ENCODE data around the gene PCDHA7. TPM values are rescaled to one million over a fixed set of nuclear protein-coding genes. Genes with fewer than 3 reads are reported as not detected.

PCDHA7 gene, protein sequence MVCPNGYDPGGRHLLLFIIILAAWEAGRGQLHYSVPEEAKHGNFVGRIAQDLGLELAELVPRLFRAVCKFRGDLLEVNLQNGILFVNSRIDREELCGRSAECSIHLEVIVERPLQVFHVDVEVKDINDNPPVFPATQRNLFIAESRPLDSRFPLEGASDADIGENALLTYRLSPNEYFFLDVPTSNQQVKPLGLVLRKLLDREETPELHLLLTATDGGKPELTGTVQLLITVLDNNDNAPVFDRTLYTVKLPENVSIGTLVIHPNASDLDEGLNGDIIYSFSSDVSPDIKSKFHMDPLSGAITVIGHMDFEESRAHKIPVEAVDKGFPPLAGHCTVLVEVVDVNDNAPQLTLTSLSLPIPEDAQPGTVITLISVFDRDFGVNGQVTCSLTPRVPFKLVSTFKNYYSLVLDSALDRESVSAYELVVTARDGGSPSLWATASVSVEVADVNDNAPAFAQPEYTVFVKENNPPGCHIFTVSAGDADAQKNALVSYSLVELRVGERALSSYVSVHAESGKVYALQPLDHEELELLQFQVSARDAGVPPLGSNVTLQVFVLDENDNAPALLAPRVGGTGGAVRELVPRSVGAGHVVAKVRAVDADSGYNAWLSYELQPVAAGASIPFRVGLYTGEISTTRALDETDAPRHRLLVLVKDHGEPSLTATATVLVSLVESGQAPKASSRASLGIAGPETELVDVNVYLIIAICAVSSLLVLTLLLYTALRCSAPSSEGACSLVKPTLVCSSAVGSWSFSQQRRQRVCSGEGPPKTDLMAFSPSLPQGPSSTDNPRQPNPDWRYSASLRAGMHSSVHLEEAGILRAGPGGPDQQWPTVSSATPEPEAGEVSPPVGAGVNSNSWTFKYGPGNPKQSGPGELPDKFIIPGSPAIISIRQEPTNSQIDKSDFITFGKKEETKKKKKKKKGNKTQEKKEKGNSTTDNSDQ
- not detected for total RNA-seq

DNA sequence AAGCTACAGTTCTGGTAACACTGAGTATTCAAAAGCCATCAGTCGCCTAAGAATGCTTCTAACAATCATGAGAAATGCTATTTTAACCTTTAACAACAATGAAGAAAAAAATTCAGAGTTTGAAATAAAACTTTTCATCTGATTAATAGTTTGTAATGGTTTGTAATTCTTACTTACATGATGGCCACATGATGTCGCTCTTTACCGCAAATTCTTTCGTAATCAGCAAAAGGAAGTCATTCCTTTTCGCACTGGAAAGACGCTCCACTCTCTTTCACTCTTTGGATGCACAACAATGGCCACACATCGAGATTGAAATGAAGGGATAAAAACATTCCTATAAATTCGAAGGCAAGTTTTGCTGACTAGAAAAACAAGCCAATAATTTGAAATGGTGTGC is at the start of gene PCDHA7:
Gene PCDHA7, plus strand, starts transcription at position 277 of the 400 bp plus-strand sequence. Its CDS starts 115 bp downstream, at position 392.

DNA sequence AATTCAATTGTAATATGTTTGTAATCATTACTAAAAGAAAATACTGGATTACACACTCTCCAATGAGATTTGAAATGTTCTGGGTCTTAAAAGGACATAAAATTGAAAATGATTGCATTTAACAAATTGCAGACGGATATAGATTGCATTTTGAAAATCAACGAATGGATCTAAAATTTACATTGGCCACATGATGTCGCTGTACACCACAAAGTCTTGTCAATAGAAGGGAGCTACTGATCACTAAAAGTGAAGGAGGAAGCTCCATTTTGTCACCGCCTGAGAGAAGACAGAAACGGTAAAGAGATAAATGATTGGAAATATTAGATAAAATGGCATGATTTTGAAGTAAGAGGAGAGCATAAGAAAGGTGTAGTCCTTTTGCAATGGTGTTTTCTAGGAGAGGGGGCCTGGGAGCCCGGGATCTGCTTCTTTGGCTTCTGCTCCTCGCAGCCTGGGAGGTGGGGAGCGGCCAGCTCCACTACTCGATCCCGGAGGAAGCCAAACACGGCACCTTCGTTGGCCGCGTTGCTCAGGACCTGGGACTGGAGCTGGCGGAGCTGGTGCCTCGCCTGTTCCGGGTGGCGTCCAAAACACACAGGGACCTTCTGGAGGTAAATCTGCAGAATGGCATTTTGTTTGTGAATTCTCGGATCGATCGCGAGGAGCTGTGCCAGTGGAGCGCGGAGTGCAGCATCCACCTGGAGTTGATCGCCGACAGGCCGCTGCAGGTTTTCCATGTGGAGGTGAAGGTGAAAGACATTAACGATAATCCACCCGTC is 48.0 kb upstream of the PCDHA7 start, which contains the start of gene PCDHA1:
Gene PCDHA1, plus strand, starts transcription at position 236 of the 782 bp plus-strand sequence.

GRCh38 chr5:140794595-140795258 is 39.3 kb upstream of the PCDHA7 start, which contains the start of gene PCDHA2:
PCDHA2 (plus strand) TSS chr5:140794852.

DNA sequence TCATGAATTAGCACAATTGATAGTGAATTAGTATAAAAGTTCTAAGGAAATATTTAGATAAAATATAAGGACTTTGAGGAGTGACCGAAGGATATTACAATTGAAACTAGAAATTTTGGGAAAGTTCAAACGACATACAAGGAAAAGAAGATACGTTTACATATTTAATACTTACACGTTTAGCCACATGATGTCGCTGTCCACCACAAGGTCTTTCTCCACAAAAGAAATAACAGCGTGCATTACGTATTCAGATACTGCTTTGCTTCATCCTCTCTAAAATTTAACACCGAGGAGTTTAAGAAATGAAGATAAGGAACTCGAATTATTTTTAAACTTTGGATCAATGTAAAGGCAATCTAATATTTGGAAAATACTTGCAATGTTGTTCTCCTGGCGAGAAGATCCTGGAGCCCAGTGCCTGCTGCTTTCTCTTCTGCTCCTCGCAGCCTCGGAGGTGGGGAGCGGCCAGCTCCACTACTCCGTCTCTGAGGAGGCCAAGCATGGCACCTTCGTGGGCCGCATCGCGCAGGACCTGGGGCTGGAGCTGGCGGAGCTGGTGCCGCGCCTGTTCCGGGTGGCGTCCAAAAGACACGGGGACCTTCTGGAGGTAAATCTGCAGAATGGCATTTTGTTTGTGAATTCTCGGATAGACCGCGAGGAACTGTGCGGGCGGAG is 33.1 kb upstream of the PCDHA7 start, which contains the start of gene PCDHA3:
Gene PCDHA3, plus strand, starts transcription at position 242 of the 678 bp plus-strand sequence.

DNA sequence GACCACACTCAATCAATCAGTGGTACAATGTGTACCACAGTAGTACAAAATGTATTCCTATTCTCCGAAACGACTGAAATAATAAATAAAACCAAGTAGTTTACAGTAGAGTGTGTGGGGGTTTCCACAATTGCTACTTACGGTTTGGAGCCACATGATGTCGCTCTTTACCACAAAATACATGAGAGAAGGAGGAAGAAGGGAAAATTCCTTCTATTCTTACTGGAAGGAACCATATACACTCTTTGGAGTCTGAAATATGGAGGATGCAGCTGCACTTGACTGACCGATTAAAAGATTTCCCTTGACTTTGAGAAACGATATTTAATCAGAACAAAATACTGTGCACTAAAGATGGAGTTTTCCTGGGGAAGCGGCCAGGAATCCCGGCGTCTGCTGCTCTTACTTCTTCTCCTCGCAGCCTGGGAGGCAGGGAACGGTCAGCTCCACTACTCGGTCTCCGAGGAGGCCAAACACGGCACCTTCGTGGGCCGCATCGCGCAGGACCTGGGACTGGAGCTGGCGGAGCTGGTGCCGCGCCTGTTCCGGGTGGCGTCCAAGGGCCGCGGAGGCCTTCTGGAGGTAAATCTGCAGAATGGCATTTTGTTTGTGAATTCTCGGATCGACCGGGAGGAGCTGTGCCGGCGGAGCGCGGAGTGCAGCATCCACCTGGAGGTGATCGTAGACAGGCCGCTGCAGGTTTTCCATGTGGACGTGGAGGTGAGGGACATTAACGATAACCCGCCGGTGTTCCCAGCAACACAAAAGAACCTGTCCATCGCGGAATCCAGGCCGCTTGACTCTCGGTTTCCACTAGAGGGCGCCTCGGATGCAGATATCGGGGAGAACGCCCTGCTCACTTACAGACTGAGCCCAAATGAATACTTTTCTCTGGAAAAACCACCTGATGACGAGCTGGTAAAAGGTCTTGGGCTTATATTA is 27.0 kb upstream of the PCDHA7 start, which contains the start of gene PCDHA4:
Gene PCDHA4, plus strand, starts transcription at position 235 of the 942 bp plus-strand sequence.

DNA sequence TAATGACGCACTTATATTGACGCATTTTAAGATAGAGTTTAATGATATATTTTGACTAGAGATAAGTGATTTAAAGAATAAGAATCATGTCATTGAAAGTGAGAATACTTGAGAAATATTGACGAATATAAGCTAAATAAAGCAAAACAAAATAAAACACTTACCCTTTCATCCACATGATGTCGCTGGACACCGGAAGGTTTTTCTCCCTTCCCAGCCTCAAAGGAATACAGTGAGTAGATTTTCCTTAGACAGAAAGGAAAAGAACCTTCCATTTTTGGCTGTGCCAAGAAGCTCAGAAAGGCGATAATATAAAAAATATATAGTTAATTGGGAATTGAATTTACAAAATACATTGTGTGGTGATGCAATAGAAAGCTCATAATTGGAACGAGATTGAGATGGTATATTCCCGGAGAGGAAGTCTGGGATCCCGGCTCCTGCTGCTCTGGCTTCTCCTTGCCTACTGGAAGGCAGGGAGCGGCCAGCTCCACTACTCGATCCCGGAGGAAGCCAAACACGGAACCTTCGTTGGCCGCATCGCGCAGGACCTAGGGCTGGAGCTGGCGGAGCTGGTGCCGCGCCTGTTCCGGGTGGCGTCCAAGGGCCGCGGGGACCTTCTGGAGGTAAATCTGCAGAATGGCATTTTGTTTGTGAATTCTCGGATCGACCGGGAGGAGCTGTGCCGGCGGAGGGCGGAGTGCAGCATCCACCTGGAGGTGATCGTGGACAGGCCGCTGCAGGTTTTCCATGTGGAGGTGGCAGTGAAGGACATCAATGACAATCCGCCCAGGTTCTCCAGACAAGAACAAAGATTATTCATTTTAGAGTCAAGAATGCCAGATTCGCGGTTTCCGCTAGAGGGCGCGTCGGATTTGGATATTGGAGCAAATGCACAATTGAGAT is 12.4 kb upstream of the PCDHA7 start, which contains the start of gene PCDHA5:
Gene PCDHA5, plus strand, starts transcription at position 239 of the 906 bp plus-strand sequence.

DNA sequence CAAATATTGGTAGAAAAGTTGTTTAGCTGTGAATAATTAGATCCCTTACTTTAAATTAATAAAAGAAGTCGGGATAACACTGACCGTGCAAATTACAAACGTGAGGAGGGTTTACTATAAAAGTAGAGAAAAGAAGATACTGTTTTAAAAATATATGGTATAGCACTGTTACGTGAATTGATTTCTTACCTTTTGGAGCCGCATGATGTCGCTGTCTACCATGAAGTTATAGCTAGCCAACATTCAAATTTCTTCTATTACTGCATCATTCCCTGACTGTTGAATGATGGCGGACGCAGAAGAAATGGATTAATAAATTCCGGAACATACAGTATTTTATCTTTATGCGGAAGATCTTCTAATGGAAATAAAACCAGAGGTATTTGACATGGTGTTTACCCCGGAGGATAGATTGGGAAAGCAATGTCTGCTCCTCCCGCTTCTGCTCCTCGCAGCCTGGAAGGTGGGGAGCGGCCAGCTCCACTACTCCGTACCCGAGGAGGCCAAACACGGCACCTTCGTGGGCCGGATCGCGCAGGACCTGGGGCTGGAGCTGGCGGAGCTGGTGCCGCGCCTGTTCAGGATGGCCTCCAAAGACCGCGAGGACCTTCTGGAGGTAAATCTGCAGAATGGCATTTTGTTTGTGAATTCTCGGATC is 6.2 kb upstream of the PCDHA7 start, which contains the start of gene PCDHA6:
Gene PCDHA6, plus strand, starts transcription at position 257 of the 658 bp plus-strand sequence. Its CDS starts 132 bp downstream, at position 389.

DNA sequence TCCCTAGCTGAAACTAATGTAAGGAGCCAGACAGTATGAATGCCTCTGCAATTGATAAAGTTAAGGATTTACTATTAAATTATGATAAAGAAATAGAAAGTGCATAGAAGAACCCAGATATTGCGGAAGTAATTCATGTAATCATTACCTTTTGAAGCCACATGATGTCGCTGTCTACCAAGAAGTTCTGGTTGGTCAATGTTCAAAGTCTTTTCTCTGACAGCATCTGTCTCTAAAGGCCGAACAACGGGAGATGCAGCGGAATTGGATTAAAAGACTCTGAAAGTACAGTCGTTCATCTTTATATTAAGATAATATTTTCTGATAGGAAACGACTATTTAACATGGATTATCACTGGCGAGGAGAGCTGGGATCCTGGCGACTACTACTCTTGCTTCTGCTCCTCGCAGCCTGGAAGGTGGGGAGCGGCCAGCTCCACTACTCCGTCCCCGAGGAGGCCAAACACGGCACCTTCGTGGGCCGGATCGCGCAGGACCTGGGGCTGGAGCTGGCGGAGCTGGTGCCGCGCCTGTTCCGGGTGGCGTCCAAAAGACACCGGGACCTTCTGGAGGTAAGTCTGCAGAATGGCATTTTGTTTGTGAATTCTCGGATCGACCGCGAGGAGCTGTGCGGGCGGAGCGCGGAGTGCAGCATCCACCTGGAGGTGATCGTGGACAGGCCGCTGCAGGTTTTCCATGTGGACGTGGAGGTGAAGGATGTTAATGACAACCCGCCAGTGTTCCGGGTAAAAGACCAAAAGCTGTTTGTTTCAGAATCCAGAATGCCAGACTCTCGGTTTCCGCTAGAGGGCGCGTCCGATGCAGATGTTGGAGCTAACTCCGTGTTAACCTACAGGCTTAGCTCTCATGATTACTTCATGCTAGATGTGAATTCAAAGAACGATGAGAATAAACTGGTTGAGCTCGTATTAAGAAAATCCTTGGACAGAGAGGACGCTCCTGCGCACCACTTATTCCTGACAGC is 7.2 kb downstream of the PCDHA7 start, which contains the start of gene PCDHA8:
Gene PCDHA8, plus strand, starts transcription at position 210 of the 985 bp plus-strand sequence. Its CDS starts 135 bp downstream, at position 345.

DNA sequence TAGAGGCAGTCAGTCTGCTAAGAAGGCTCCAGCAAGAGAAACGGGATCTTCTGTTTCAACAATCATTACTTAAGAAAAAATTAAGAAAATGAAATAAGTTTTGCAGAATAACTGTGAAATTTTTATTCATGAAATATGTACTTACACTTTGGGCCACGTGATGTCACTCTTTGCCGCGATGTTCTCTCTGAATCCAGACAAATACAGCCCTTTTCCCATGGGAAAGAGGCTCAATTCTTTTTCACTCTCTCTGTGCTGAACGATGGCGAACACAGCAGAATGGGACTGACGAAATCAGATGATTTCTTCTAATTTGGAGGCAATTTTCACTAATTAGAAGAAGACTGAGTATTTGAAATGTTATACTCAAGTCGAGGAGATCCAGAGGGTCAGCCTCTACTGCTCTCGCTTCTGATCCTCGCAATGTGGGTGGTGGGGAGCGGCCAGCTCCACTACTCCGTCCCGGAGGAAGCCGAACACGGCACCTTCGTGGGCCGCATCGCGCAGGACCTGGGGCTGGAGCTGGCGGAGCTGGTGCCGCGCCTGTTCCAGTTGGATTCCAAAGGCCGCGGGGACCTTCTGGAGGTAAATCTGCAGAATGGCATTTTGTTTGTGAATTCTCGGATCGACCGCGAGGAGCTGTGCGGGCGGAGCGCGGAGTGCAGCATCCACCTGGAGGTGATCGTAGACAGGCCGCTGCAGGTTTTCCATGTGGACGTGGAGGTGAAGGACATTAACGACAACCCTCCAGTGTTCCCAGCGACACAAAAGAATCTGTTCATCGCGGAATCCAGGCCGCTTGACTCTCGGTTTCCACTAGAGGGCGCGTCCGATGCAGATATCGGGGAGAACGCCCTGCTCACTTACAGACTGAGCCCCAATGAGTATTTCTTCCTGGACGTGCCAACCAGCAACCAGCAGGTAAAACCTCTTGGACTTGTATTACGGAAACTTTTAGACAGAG is 14.4 kb downstream of the PCDHA7 start, which contains the start of gene PCDHA9:
Gene PCDHA9, plus strand, starts transcription at position 244 of the 964 bp plus-strand sequence. Its CDS starts 114 bp downstream, at position 358.

GRCh38 chr5:140855772-140856674 is 22.0 kb downstream of the PCDHA7 start, which contains the start of gene PCDHA10:
PCDHA10 (plus strand) TSS chr5:140855897; CDS start chr5:140856049, 152 bp downstream.

DNA sequence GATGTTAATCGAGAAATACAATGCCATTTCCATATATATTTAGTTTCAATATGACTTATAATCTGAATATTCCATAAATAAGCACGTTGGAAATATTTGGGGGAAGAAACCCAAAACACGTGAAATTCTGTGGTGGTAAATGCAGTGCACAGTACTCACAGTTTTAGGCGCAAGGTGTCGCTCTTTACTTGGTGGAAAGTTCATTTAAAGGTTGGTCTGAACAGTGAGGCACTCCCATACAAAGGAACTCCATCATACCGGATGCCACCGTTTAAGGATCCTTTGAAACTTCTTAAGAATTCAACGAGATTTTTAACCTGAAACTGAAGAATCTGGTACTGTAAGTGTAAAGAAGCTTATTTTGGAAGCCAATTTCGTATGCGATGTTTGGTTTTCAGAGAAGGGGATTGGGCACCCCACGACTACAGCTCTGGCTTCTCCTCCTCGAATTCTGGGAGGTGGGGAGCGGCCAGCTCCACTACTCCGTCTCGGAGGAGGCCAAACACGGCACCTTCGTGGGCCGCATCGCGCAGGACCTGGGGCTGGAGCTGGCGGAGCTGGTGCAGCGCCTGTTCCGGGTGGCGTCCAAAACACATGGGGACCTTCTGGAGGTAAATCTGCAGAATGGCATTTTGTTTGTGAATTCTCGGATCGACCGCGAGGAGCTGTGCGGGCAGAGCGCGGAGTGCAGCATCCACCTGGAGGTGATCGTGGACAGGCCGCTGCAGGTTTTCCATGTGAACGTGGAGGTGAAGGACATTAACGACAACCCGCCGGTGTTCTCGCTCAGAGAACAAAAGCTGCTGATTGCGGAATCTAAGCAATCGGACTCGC is 34.9 kb downstream of the PCDHA7 start, which contains the start of gene PCDHA11:
Gene PCDHA11, plus strand, starts transcription at position 237 of the 834 bp plus-strand sequence. Its CDS starts 147 bp downstream, at position 384.

